Endothelial cell of umbilical vein (primary cell): Measurements from ENCODE around the gene NLN.

Source experiments
- EZH2 ChIP-seq: IDR thresholded peaks from 2 replicates; pipeline ENCODE4 v1.6.1; 2012; ENCODE audit warnings: borderline replicate concordance, low read depth, mild to moderate bottlenecking, moderate library complexity, low read length, inconsistent platforms; ENCODE audit not compliant: severe bottlenecking
- GATA2 ChIP-seq: IDR thresholded peaks from 2 replicates; pipeline ENCODE4 v1.7.0; 2011; ENCODE audit warnings: low read depth, mild to moderate bottlenecking, moderate library complexity, mixed read lengths, low read length; ENCODE audit not compliant: insufficient read length, insufficient read depth
- JUN ChIP-seq: IDR thresholded peaks from 2 replicates; pipeline ENCODE4 v1.6.1; 2011; ENCODE audit warnings: borderline replicate concordance, low read depth; ENCODE audit not compliant: insufficient read length, insufficient read depth
- MYC ChIP-seq: IDR thresholded peaks from one replicate; pipeline ENCODE4 v1.6.1; 2011; ENCODE audit warnings: mild to moderate bottlenecking, low read depth, low read length
- POLR2A ChIP-seq: IDR thresholded peaks from 2 replicates; pipeline ENCODE4 v1.6.1; 2012; ENCODE audit warnings: low read depth, mild to moderate bottlenecking, control low read depth, low read length
- POLR2AphosphoS5 ChIP-seq: IDR thresholded peaks from 2 replicates; pipeline ENCODE4 v1.6.1; 2012; ENCODE audit warnings: low read depth, mild to moderate bottlenecking, control low read depth, low read length, moderate library complexity; ENCODE audit not compliant: insufficient read depth
- TF ChIP-seq, protein P1 (sequence below), 2 donors: IDR thresholded peaks; 1 replicate in 1 of 2; 2 replicates in 1 of 2; pipeline ENCODE4 v1.5.1; 2011; ENCODE audit warnings: low read length in 2 of 2, mild to moderate bottlenecking in 2 of 2, moderate library complexity in 2 of 2, control low read depth in 1 of 2, inconsistent platforms in 1 of 2, low read depth in 1 of 2; ENCODE audit not compliant: insufficient read depth in 1 of 2; ENCODE audit errors: extremely low read depth in 1 of 2

DNA sequence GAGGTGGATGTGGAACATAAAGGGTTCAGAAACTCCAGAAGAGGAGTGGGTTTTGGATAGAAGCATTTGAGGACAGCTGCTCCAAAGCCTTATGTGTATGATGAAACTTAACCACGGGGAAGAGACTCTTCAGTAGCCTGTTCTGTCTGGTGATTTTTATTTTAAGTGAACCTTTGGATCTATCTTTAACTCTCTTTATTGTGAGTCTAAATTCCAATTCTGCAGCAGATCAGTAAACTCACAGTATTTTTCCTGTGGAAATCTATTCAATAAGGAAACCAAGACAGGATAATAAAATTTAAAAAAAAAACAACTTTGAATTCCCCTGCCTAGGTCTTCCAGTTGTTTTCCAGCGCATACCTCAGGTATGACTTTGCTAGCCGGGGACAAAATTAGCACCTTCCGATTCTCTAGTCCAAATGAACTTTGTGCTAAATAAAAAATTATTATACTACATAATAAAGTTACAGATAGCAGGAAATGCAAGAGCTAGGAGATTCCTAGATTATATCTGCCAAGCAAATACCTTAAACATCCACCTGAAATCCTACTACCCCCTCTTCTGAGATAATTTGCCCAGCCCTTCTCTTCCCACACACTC lies 101.9 kb downstream of the NLN start:
- TF ChIP-seq GATA2 (no peak), POLR2A (no peak), EZH2 (no peak), JUN (no peak), POLR2AphosphoS5 (no peak), MYC (no peak)
- TF ChIP-seq, protein P1, sequence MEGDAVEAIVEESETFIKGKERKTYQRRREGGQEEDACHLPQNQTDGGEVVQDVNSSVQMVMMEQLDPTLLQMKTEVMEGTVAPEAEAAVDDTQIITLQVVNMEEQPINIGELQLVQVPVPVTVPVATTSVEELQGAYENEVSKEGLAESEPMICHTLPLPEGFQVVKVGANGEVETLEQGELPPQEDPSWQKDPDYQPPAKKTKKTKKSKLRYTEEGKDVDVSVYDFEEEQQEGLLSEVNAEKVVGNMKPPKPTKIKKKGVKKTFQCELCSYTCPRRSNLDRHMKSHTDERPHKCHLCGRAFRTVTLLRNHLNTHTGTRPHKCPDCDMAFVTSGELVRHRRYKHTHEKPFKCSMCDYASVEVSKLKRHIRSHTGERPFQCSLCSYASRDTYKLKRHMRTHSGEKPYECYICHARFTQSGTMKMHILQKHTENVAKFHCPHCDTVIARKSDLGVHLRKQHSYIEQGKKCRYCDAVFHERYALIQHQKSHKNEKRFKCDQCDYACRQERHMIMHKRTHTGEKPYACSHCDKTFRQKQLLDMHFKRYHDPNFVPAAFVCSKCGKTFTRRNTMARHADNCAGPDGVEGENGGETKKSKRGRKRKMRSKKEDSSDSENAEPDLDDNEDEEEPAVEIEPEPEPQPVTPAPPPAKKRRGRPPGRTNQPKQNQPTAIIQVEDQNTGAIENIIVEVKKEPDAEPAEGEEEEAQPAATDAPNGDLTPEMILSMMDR (IDR thresholded peaks at IDR 0.05; ENCODE audit: extremely low read depth in 1 of 2, insufficient read depth in 1 of 2, low read depth in 1 of 2, low read length in 2 of 2) = no peak
